NCI-H446 treated with DMSO at 0.1 percent for 48 hours (cell line): ENCODE data around the gene FHOD3.

ENCODE experiments used
- DNase-seq: peaks from one replicate; lab custom pipeline; 2025; lab: John Stamatoyannopoulos, UW

FHOD3 gene

DNA sequence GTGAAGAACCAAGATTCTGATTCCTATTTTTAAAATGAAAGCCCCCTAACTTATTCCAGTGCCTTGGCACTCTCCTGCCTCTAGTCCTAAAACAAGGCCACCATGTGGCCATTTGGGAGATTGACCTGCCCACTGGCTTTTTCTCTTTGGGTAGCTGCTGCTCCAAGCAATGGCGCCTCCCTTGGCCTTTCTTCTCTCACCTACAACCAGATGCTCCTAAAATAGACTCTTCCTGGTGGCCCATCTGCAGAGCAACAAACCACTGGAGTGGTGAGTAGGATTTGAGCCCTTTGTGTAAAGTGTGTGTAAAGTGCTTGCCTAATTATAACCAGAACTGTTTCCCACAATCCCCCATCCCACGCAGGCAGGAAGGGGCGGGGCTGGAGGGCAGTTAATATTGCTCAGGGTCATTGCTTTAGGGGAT is 114.2 kb downstream of the FHOD3 start:
- DNase-seq, result no peak

DNA sequence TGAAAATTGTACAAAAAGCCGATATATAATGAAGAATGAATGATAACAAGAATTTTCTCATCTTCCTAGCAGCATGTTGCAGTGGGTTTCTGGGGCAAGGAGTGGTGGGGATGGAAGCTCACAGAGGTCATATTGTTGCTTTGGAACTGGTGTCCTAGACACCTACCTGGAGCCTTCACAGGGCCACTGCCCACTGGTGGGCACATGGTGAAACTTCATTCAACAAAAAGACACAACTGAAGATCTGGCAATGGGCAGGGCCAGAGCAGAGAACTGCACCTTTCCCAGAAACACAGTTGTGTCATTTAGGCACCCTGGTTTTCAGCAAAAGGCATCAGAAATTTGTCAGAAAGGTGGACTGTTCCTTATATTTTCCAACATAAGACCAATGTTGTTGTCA is 115.3 kb downstream of the FHOD3 start:
- no peak for DNase-seq

- no peak for DNase-seq
Measured at GRCh38 chr18:36415171-36415570, 117.7 kb downstream of the FHOD3 start.

DNA sequence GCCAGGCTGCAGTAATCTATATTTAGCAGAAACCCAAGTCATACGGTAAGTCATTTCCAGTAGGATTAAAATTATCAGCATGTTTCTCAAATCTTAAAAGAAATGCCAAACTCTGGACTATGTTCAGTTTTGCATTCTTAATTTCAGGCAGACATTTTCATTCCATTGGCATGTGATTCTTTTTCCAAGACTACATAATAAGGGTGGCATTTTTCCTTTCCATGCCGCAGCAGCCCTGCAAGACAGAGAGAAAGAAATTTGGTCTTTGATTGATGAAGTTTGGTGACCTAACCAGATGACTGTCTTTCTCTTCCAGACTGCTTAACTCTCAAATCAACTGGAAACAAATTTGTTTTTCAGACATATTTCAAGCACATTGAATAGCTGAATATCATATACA is 118.1 kb downstream of the FHOD3 start:
- DNase-seq, result no peak

DNA sequence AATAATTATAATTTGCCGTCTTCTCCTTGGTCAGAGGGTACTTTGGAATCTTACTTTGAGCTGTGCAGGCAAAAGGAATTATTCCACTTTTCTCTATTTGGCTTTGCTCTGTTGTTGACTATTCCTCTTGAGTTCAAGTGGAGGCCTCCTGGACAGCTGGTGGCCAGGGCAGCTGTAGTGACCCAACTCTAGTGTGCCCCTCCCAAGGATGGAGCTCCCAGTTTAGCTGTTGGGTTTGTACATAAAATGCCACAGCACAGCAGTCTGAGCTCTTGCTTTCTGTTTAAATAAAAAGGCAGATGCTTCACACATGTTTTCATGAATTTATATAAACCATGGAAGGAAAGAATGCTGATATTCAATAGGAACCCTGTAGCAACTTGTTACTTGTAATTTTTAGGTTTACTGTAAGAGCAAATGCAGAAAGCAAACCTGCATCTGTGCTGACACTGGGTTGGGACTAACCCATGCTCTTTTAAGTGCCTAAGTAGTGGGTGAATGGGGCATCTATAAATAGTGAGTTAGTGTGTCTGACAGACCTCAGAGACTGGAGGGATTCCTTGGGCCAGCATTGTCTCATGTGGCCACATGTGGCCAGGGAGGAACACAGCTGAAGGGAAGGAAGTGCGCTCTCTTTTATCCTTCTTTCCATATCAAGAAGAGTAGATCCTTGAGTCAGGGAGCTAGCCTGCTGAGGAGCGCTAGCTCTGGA is 121.8 kb downstream of the FHOD3 start:
- no peak for DNase-seq

DNA sequence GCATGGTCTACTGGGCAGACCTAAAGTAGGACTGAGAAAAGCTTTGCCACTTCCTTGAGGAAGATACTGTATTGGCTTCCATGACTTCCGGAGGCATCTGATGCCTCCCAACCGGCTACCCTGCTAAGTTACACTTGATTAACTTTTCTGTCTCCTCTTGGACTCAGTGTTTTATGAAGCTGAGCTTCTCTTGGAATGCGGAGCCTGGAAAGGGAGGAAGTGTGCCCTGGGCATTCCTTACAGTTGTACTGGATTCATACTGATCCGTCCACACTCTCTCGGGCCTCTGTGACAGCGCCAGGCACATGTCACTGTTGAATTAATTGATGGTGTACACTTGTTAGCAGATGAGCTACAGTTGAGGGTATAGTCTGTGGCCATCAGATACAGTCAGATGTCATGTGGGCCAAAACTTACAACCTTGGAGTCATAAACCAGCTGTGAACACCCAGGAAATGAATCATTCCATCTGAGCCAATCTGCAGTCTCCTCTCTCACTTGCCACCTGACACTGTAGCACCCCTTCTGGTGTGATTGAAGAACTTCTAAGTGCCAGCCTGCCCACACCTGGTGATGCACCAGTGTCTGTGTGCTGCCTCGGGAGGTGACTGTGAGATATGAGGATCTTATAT is 122.5 kb downstream of the FHOD3 start:
- DNase-seq, result no peak

- no peak for DNase-seq
Measured at GRCh38 chr18:36420826-36421225, 123.3 kb downstream of the FHOD3 start.

DNA sequence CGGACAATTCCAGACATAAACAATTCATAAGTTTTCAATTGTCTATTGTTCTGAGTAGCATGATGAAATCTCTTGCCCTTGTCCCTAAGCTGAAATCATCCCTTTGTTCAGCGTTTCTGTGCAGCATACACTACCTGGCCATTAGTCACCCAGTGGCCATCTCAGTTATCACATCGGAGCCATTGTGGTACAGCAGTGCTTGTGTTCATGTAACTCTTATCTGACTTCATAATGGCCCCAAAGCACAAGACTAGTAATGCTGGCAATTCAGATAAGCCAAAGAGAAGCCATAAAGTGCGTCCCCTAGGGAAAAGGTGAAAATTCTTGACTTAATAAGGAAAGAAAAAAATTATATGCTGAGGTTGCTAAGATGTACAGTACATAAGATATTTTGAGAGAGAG is 127.2 kb downstream of the FHOD3 start:
- no peak for DNase-seq

- no peak for DNase-seq
Measured at GRCh38 chr18:36427369-36427768, 129.9 kb downstream of the FHOD3 start.

DNA sequence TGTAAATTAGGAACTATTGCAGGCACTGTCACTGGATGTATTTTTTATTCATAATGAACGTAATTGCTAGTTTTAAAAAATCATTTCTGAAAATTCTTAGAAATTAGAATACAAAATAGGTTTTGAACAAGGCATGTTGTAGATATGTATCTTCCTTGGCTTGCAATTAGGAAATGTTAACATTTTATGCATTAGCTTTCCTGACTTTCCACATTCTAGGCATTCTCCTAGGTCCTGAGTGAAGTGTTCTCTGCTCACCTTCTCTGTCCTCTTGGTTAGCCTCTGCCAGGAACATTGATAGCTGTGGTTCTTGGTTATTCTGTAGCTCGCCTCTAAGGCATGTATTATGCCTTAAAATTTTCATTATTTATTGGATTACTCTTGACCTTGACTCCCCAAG is 130.3 kb downstream of the FHOD3 start:
- no peak for DNase-seq

DNA sequence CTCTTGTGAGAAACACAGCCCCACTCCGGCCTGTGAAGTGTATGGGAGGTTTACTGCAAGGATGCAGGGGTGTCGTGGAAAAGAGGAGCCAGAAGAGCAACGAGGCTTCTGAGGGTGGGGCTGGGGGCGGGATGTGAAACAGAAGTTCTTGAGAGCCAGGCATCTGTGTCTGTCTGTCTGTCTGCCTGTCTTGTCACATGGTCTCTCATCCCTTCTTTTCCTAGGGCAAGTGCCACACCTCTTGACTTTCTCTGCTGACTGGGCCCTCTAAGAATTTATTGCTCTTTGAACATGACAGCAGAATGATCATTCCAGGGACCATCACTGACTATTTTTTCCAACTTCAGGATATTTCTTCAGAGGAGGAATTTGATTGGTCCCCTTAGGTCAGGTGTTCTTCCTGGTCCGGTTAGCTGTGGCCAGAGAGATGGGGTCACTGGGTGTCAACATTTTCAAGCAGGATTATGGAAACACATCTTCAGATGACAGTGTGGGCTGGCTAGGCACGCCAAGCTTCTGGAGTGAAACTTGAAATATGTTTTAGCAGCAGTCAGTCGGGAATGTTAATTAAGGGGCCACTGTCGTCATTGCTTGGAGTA is 131.0 kb downstream of the FHOD3 start:
- DNase-seq, result no peak

GRCh38 chr18:36432880-36433555 is 135.5 kb downstream of the FHOD3 start:
- DNase-seq, result no peak

- no peak for DNase-seq
Measured at GRCh38 chr18:36436387-36436786, 138.9 kb downstream of the FHOD3 start.

DNA sequence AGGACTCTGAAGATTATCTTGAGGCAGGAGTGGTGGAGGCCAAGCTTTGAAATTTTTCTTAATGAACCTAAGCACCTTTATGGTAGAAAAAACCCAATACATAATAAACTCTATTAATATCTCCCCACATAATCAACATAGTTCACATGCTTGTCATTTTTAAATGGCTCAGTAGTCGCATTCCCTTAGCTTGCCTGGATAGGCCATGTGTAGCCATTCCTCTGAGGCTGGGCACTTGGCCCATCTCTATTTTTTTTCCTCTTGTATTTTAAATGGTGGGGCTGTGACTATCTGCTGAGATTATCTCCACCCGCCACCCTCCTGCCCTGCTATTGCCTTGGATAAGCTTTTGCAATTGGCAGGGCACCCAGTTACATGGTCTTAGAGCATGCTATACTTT is 143.1 kb downstream of the FHOD3 start:
- no peak for DNase-seq

- no peak for DNase-seq
Measured at GRCh38 chr18:36441426-36442240, 144.1 kb downstream of the FHOD3 start.

DNA sequence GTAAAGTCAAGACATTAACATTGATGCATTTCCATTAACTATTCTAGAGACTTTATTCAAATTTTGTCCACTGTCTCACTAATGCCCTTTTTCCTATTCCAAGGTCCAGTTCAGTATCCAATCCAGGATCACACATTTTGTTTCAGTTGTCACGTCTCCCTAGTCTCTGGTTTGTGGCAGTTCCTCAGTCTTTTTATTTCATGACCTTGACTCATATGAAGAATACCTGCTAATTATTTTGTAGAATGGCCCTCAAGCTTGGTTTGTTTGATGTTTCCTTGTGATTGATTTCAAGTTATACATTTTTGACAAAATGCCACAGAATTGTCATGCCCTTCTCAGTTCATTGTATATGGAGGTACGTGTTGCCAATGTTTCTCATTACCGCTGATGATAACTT is 145.2 kb downstream of the FHOD3 start:
- no peak for DNase-seq

DNA sequence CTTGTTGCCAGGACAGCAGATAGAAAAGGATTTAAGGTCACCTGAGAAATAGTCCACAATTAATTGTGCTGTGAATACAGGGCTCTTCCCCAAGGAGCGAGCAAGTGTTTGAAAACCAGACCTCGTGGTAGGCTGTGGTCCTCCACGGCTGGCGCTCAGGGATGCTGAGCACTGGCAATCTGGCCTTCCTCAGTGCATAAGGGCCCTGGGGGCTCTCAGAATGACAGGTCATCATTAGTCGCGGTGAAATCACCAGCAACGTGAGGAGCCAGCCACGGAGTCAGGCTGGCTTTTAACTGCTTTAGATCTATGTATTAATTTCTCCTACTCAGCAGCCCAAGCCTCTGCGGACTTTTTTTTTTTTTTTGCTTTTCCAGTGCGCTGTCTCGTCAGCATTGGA is 148.5 kb downstream of the FHOD3 start:
- no peak for DNase-seq

- DNase-seq, result no peak
Measured at GRCh38 chr18:36448384-36449290, 151.1 kb downstream of the FHOD3 start.

- no peak for DNase-seq
Measured at GRCh38 chr18:36449451-36449850, 151.9 kb downstream of the FHOD3 start.

GRCh38 chr18:36450264-36450663 is 152.8 kb downstream of the FHOD3 start:
- DNase-seq, result no peak
